Upper lobe of left lung (tissue), 6 donors: ENCODE measurements around the gene BBS9. TPM values are rescaled to one million over a fixed set of nuclear protein-coding genes. Genes with fewer than 3 reads are reported as not detected.

Experiments used
- ATAC-seq, 2 donors: fragments of 200-7000 bp; cut with Tn5 transposase; one replicate each; pipeline ENCODE4 v1.9.1; 2022; ENCODE audit warnings: mild to moderate bottlenecking in 2 of 2, moderate library complexity in 2 of 2; ENCODE audit not compliant: low FRiP score in 2 of 2
- DNase-seq, 2 donors: peaks; one replicate each; pipeline ENCODE4 v3.0.0-alpha.2; 2019 to 2020
- H3K27ac ChIP-seq, 4 donors: fragments of 200-600 bp; sonication (generic); one replicate each; pipeline ENCODE4 v1.5.1; 2016 to 2019
- H3K27me3 ChIP-seq, 4 donors: fragments of 200-600 bp; sonication (generic); one replicate each; pipeline ENCODE4 v1.5.1; 2017 to 2019
- H3K36me3 ChIP-seq, 4 donors: fragments of 200-600 bp; sonication (generic); one replicate each; pipeline ENCODE4 v1.5.1; 2016 to 2019
- H3K4me1 ChIP-seq, 4 donors: fragments of 200-600 bp; sonication (generic); one replicate each; pipeline ENCODE4 v1.5.1; 2018 to 2019
- H3K4me3 ChIP-seq, 4 donors: fragments of 200-600 bp; sonication (generic); one replicate each; pipeline ENCODE4 v1.5.1; 2017 to 2019; ENCODE audit warnings: mild to moderate bottlenecking in 2 of 4, moderate library complexity in 1 of 4
- H3K9me3 ChIP-seq, 4 donors: fragments of 200-600 bp; sonication (generic); one replicate each; pipeline ENCODE4 v1.5.1; 2018 to 2019
- CTCF ChIP-seq, 6 experiments: fragments of 450-650 bp in 4 of 6; fragments of 200-600 bp in 2 of 6; sonication (generic) in 2 of 6; IDR thresholded peaks; one replicate each; pipeline ENCODE4 v1.5.1; 2016 to 2019; ENCODE audit warnings: antibody characterized with exemption in 6 of 6
- EP300 ChIP-seq, 4 donors: sonication (generic); formaldehyde crosslinking; IDR thresholded peaks; one replicate each; pipeline ENCODE4 v1.5.1; 2017; ENCODE audit warnings: antibody characterized with exemption in 4 of 4, control low read depth in 2 of 4
- POLR2A ChIP-seq, 4 donors: fragments of 450-650 bp; IDR thresholded peaks; one replicate each; pipeline ENCODE4 v1.5.1; 2016 to 2017; ENCODE audit warnings: antibody characterized with exemption in 4 of 4, mild to moderate bottlenecking in 2 of 4
- POLR2AphosphoS5 ChIP-seq, 2 donors: sonication (generic); formaldehyde crosslinking; IDR thresholded peaks; one replicate each; pipeline ENCODE4 v1.5.1; 2017; ENCODE audit warnings: antibody characterized with exemption in 2 of 2
- WGBS, 2 donors: methylation state at CpG; one replicate each; pipeline ENCODE4 v1.1.5; 2017 to 2018; 5-methylcytosine and 5-hydroxymethylcytosine counted together
- total RNA-seq, 6 donors: library from RNA; depleted of rRNA in 4 of 6; stranded (reverse); fragments of >200 nt in 4 of 6; gene quantifications; one replicate each; pipeline versions ENCODE4 v1.1.0 to v1.2.1, GENCODE V29; 2016 to 2021
- donor health status: DM: no; HTN: no; CAD: no; lungs with moderate emphysema.
- donor health status: DM: no; HTN: yes; CAD: no; lungs with severe emphysema.

The BBS9 gene
- total RNA-seq, 6 donors from 2014 or later = 14.5 to 72.3 (median 20.6) TPM

DNA sequence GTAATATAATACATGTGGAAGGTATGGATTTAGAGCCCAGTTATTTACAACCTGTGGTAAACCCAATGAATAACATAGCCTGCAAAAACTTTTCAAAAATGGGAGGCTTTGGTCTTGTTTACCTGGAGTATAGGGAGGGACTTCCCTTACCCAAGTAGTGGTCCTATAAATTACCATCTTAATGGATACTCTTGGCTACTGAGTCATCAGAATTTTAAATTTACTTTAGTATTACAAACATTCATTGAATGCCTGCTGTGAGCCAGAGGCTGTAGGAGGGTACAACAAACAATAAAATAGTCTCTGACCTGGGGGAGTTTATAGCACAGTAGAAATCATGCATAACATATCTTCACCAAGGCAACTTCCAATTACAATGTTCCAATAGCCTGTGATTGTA, 365.1 kb downstream of the BBS9 start:
- no peak for ATAC-seq
- DNase-seq = no peak

GRCh38 chr7:33495207-33495606, 365.8 kb downstream of the BBS9 start:
- Histone ChIP-seq H3K9me3 (no peaks in the 10 kb centered on the region), H3K36me3 (no peaks in the 10 kb centered on the region), H3K27ac (no peak overlapping the region), H3K27me3 (no peaks in the 10 kb centered on the region), H3K4me1 (no peaks in the 10 kb centered on the region), H3K4me3 (no peak overlapping the region)
- WGBS, 2 donors = 71 to 81% methylated on average over 5 of the region's 5 CpGs
- DNase-seq (no peak), ATAC-seq (no peak)
- TF ChIP-seq POLR2A (IDR thresholded peaks at IDR 0.05) (no peak), CTCF (IDR thresholded peaks at IDR 0.05) (no peak)

More for the DNA sequence above, 365.1 kb downstream of the BBS9 start:
- Histone ChIP-seq H3K4me3 (no peak overlapping the region), H3K4me1 (no peaks in the 10 kb centered on the region), H3K9me3 (no peaks in the 10 kb centered on the region), H3K27ac (no peak overlapping the region), H3K27me3 (no peaks in the 10 kb centered on the region), H3K36me3 (no peaks in the 10 kb centered on the region)
- TF ChIP-seq POLR2A (IDR thresholded peaks at IDR 0.05) (no peak), POLR2AphosphoS5 (IDR thresholded peaks at IDR 0.05) (no peak), EP300 (IDR thresholded peaks at IDR 0.05) (no peak), CTCF (IDR thresholded peaks at IDR 0.05) (no peak)

DNA sequence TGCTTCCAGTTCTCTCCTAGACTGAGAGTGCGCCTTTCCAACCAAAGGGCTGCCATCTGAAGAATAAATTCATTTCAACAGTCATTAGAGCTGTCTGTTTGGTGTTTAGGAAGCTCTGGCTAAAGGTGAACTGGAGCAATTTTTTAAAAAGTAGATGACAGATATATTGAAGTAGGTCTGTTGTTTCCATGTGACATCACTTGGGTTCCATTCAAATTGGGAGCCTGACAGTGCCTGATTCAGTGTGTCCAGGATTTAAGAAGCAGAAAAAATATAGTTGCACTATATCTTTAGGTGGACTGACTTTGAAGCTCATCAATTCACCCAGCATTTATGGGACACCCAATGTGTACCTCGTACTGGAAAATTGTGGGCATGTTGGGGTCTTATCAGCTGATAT, 367.7 kb downstream of the BBS9 start:
- Histone ChIP-seq H3K36me3 (no peaks in the 10 kb centered on the region), H3K9me3 (no peaks in the 10 kb centered on the region), H3K4me1 (no peaks in the 10 kb centered on the region), H3K4me3 (no peak overlapping the region), H3K27me3 (no peaks in the 10 kb centered on the region), H3K27ac (no peak overlapping the region)
- TF ChIP-seq POLR2A (IDR thresholded peaks at IDR 0.05) = no peak
- TF ChIP-seq POLR2AphosphoS5 (IDR thresholded peaks at IDR 0.05) = no peak
- no peak for TF ChIP-seq CTCF (IDR thresholded peaks at IDR 0.05)
- TF ChIP-seq EP300 (IDR thresholded peaks at IDR 0.05) = no peak
- no peak for DNase-seq
- 94 to 96% methylated on average over 2 of the region's 2 CpGs for WGBS, 2 donors
- no peak for ATAC-seq

GRCh38 chr7:33500703-33501701, 371.6 kb downstream of the BBS9 start:
- TF ChIP-seq CTCF (IDR thresholded peaks at IDR 0.05) (no peak), POLR2A (IDR thresholded peaks at IDR 0.05) (no peak), EP300 (IDR thresholded peaks at IDR 0.05) (no peak), POLR2AphosphoS5 (IDR thresholded peaks at IDR 0.05) (no peak)
- Histone ChIP-seq H3K27ac (no peak overlapping the region), H3K4me3 (no peak overlapping the region), H3K36me3 (no peaks in the 10 kb centered on the region), H3K9me3 (no peaks in the 10 kb centered on the region), H3K27me3 (no peaks in the 10 kb centered on the region), H3K4me1 (no peaks in the 10 kb centered on the region)
- ATAC-seq (no peak), DNase-seq (no peak)
- WGBS, 2 donors = 80 to 87% methylated on average over 9 of the region's 9 CpGs

- 89 to 91% methylated on average over 9 of the region's 9 CpGs for WGBS, 2 donors
- H3K4me1 ChIP-seq = no peaks in the 10 kb centered on the region
- H3K9me3 ChIP-seq = no peaks in the 10 kb centered on the region
- no peak overlapping the region for H3K4me3 ChIP-seq
- no peak for ATAC-seq
- TF ChIP-seq POLR2AphosphoS5 (IDR thresholded peaks at IDR 0.05) (no peak), EP300 (IDR thresholded peaks at IDR 0.05) (no peak), POLR2A (IDR thresholded peaks at IDR 0.05) (no peak), CTCF (IDR thresholded peaks at IDR 0.05) (no peak)
- H3K27ac ChIP-seq = no peak overlapping the region
- H3K36me3 ChIP-seq = peaks cover 0 to 2% (median 0%) of the 10 kb centered on the region in 4 donors
- DNase-seq = no peak
- no peaks in the 10 kb centered on the region for H3K27me3 ChIP-seq
Measured at GRCh38 chr7:33503014-33503413, 373.6 kb downstream of the BBS9 start.
